Activated naive CD8-positive, alpha-beta T cell treated with anti-CD3 and anti-CD28 coated beads, Interleukin-2, amount 50 U/mL, for 24 hours (primary cell): ENCODE data around the gene BAHD1.
A peak's percentile ranks its signal among the peaks of the same experiment; 100 is the strongest.

Source experiments
- ATAC-seq: fragments of 150-1000 bp; cut with Tn5 transposase; one replicate; pipeline ENCODE4 v1.10.0; 2021
- DNase-seq: peaks from one replicate; pipeline ENCODE4 v3.0.0; 2021
- H3K27ac Mint-ChIP-seq: one replicate; pipeline ENCODE4 v1.8.0; 2021; ENCODE audit warnings: mild to moderate bottlenecking, mixed read lengths
- H3K27me3 Mint-ChIP-seq: one replicate; pipeline ENCODE4 v1.8.0; 2021; ENCODE audit warnings: mixed read lengths
- H3K36me3 Mint-ChIP-seq: one replicate; pipeline ENCODE4 v1.8.0; 2021; ENCODE audit warnings: low read depth, mixed read lengths
- H3K4me1 Mint-ChIP-seq: one replicate; pipeline ENCODE4 v1.8.0; 2021; ENCODE audit warnings: mixed read lengths
- H3K4me3 Mint-ChIP-seq: one replicate; pipeline ENCODE4 v1.8.0; 2021; ENCODE audit warnings: mild to moderate bottlenecking, moderate library complexity, mixed read lengths
- H3K9me3 Mint-ChIP-seq: one replicate; pipeline ENCODE4 v1.8.0; 2021; ENCODE audit warnings: mixed read lengths

Gene BAHD1

GRCh38 chr15:40463886-40464545 lies 23.3 kb downstream of the BAHD1 start:
- Mint-ChIP-seq H3K27me3 (no peaks in the 10 kb centered on the region), H3K27ac (no peak overlapping the region), H3K4me1 (peaks cover 12% of the 10 kb centered on the region), H3K9me3 (no peaks in the 10 kb centered on the region), H3K4me3 (no peak overlapping the region), H3K36me3 (peaks cover 6% of the 10 kb centered on the region)
- ATAC-seq, result no peak
- DNase-seq, result no peak

GRCh38 chr15:40464595-40465185 lies 23.9 kb downstream of the BAHD1 start:
- Mint-ChIP-seq H3K9me3 (no peaks in the 10 kb centered on the region), H3K4me3 (no peak overlapping the region), H3K36me3 (peaks cover 6% of the 10 kb centered on the region), H3K27ac (peak overlapping the region; percentile 14), H3K27me3 (no peaks in the 10 kb centered on the region), H3K4me1 (peaks cover 14% of the 10 kb centered on the region)
- ATAC-seq, result no peak
- no peak for DNase-seq

- Mint-ChIP-seq H3K9me3 (no peaks in the 10 kb centered on the region), H3K27me3 (no peaks in the 10 kb centered on the region), H3K4me3 (no peak overlapping the region), H3K4me1 (peaks cover 18% of the 10 kb centered on the region), H3K36me3 (peaks cover 6% of the 10 kb centered on the region), H3K27ac (no peak overlapping the region)
- no peak for ATAC-seq
- no peak for DNase-seq
Measured at GRCh38 chr15:40465939-40466338, 25.2 kb downstream of the BAHD1 start.

DNA sequence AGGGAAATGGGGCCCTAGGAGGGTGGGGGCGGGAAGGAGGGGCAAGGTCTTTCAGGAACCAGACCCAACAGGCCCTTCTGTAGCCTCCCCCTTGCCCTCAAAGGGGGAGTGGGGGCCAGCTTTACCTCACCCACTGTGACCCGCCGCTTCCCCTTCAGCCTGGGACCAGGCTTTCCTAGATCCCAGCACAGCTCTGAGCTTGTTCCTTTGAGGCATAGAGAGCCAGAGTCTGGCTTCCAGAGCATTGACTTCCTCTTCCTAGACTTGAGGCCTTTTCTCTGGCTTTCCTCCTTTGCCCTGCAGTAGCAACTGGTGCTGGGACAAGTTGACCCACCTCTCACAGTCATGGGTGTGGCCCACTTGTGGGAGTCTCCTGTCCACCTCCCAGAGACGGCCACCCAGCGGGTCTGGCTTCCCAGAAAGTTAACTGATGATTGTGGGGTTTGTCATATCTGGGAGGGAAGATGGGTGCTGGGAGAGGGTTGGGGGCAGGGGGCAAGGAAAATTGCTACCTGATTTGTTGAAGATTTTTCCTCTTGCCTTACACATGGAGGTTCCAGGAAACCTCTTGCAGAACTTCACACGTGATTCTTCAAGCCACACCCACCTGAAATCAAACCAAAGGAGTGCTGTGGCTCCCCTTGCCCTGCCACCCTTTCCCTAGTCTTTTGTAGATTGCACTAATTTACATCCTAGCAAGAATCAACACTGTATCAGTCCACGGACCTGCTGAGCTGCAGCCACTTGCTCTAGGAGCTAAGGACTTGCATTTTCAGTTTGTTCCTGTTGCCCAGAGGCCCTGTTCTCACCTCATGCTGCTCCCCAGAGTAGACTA lies 25.9 kb downstream of the BAHD1 start:
- H3K27me3 Mint-ChIP-seq, result no peaks in the 10 kb centered on the region
- H3K4me1 Mint-ChIP-seq, result peaks cover 20% of the 10 kb centered on the region
- H3K27ac Mint-ChIP-seq, result peak overlapping the region; percentile 26
- no peak overlapping the region for H3K4me3 Mint-ChIP-seq
- peaks cover 6% of the 10 kb centered on the region for H3K36me3 Mint-ChIP-seq
- ATAC-seq, result no peak
- DNase-seq, result no peak
- no peaks in the 10 kb centered on the region for H3K9me3 Mint-ChIP-seq

GRCh38 chr15:40467261-40467615 lies 26.5 kb downstream of the BAHD1 start:
- peaks cover 6% of the 10 kb centered on the region for H3K36me3 Mint-ChIP-seq
- no peaks in the 10 kb centered on the region for H3K9me3 Mint-ChIP-seq
- H3K27ac Mint-ChIP-seq, result peak overlapping the region; percentile 26
- H3K4me3 Mint-ChIP-seq, result no peak overlapping the region
- peaks cover 25% of the 10 kb centered on the region for H3K4me1 Mint-ChIP-seq
- H3K27me3 Mint-ChIP-seq, result no peaks in the 10 kb centered on the region
- ATAC-seq (no peak), DNase-seq (no peak)

- DNase-seq (no peak), ATAC-seq (no peak)
- peaks cover 6% of the 10 kb centered on the region for H3K36me3 Mint-ChIP-seq
- no peak overlapping the region for H3K27ac Mint-ChIP-seq
- no peaks in the 10 kb centered on the region for H3K9me3 Mint-ChIP-seq
- no peak overlapping the region for H3K4me3 Mint-ChIP-seq
- H3K27me3 Mint-ChIP-seq, result no peaks in the 10 kb centered on the region
- H3K4me1 Mint-ChIP-seq, result peaks cover 31% of the 10 kb centered on the region
Measured at GRCh38 chr15:40468898-40469331, 28.2 kb downstream of the BAHD1 start.

DNA sequence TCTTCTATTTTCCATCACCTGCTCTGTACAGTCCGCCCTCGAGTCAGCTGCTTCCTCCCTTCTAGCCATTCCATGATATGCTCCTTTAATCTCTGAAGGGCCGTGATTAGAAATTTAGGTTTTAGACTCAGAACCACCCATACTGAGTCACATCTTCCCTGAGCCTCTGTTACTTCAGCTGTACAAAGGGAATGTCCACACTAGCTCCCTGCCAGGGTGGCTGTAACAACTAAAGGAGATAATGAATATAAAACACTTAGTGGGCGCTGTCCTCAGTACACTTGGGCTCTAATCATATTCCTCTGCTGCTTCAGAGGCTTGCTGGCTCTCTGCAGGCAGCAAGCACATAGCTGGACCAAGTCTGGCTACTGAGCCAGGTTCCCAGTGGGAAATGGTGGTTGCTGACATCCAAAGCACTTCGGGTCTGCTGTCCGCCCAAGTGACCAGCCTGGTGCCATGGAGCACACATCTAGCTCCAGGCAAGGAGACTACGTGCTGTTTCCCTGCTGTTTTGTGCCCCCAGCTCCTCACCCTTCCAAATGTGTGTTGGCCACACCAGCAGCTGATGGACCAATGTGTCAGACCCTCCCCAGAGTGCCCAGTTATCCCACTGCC lies 29.1 kb downstream of the BAHD1 start:
- no peak for DNase-seq
- H3K27ac Mint-ChIP-seq, result peak overlapping the region; percentile 29
- H3K4me1 Mint-ChIP-seq, result peaks cover 29% of the 10 kb centered on the region
- peak overlapping the region; percentile 32 for H3K4me3 Mint-ChIP-seq
- no peaks in the 10 kb centered on the region for H3K9me3 Mint-ChIP-seq
- H3K27me3 Mint-ChIP-seq, result no peaks in the 10 kb centered on the region
- H3K36me3 Mint-ChIP-seq, result peaks cover 6% of the 10 kb centered on the region
- no peak for ATAC-seq

- no peaks in the 10 kb centered on the region for H3K27me3 Mint-ChIP-seq
- H3K9me3 Mint-ChIP-seq, result no peaks in the 10 kb centered on the region
- peak; percentile 53 for DNase-seq
- H3K27ac Mint-ChIP-seq, result peak within 1 kb of the TSS; percentile 79
- peak; percentile 60 for ATAC-seq
- peaks cover 27% of the 10 kb centered on the region for H3K4me1 Mint-ChIP-seq
- H3K36me3 Mint-ChIP-seq, result peaks cover 2% of the 10 kb centered on the region
- H3K4me3 Mint-ChIP-seq, result peak within 1 kb of the TSS; percentile 82
Measured at GRCh38 chr15:40470423-40471104, 29.8 kb downstream of the BAHD1 start, which contains the start of gene CHST14. Gene CHST14 (plus strand): TSS chr15:40470984. CDS start chr15:40471214, 230 bp downstream.

DNA sequence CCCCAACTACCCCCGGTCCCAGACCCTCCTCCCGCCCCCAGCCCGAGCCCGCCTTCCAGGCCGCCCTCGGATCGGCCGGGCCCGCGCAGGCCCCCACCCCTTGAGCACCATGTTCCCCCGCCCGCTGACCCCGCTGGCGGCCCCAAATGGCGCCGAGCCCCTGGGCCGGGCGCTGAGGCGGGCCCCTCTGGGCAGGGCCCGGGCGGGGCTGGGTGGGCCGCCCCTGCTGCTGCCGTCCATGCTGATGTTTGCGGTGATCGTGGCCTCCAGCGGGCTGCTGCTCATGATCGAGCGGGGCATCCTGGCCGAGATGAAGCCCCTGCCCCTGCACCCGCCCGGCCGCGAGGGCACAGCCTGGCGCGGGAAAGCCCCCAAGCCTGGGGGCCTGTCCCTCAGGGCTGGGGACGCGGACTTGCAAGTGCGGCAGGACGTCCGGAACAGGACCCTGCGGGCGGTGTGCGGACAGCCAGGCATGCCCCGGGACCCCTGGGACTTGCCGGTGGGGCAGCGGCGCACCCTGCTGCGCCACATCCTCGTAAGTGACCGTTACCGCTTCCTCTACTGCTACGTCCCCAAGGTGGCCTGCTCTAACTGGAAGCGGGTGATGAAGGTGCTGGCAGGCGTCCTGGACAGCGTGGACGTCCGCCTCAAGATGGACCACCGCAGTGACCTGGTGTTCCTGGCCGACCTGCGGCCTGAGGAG lies 30.5 kb downstream of the BAHD1 start:
- Mint-ChIP-seq H3K4me1 (peaks cover 24% of the 10 kb centered on the region), H3K9me3 (no peaks in the 10 kb centered on the region), H3K27me3 (no peaks in the 10 kb centered on the region), H3K27ac (peak overlapping the region; percentile 79), H3K4me3 (peak overlapping the region; percentile 82), H3K36me3 (peaks cover 2% of the 10 kb centered on the region)
- peak; percentile 25 for ATAC-seq
- peak; percentile 24 for DNase-seq

DNA sequence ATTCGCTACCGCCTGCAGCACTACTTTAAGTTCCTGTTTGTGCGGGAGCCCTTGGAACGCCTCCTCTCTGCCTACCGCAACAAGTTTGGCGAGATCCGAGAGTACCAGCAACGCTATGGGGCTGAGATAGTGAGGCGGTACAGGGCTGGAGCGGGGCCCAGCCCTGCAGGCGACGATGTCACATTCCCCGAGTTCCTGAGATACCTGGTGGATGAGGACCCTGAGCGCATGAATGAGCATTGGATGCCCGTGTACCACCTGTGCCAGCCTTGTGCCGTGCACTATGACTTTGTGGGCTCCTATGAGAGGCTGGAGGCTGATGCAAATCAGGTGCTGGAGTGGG lies 31.0 kb downstream of the BAHD1 start:
- H3K9me3 Mint-ChIP-seq, result no peaks in the 10 kb centered on the region
- peak overlapping the region; percentile 79 for H3K27ac Mint-ChIP-seq
- peaks cover 22% of the 10 kb centered on the region for H3K4me1 Mint-ChIP-seq
- ATAC-seq, result peak; percentile 23
- peaks cover 2% of the 10 kb centered on the region for H3K36me3 Mint-ChIP-seq
- DNase-seq, result peak; percentile 21
- no peaks in the 10 kb centered on the region for H3K27me3 Mint-ChIP-seq
- H3K4me3 Mint-ChIP-seq, result peak overlapping the region; percentile 82

DNA sequence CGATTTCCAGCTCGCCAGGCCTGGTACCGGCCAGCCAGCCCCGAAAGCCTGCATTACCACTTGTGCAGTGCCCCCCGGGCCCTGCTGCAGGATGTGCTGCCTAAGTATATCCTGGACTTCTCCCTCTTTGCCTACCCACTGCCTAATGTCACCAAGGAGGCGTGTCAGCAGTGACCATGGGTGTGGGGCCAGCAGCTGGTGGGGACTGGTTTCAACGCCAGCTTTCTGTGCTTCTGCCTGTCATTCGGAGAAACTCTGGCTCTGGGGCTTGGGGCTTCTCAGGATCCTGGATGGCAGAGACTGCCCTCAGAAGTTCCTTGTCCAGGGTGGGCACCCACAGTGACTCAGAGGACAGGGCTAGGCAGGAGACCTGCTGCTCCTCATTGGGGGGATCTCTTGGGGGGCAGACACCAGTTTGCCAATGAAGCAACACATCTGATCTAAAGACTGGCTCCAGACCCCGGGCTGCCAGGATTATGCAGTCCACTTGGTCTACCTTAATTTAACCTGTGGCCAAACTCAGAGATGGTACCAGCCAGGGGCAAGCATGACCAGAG lies 31.5 kb downstream of the BAHD1 start:
- DNase-seq, result no peak
- Mint-ChIP-seq H3K9me3 (no peaks in the 10 kb centered on the region), H3K27me3 (no peaks in the 10 kb centered on the region), H3K4me1 (peaks cover 20% of the 10 kb centered on the region), H3K27ac (peak overlapping the region; percentile 79), H3K4me3 (peak overlapping the region; percentile 82), H3K36me3 (peaks cover 2% of the 10 kb centered on the region)
- ATAC-seq, result no peak

DNA sequence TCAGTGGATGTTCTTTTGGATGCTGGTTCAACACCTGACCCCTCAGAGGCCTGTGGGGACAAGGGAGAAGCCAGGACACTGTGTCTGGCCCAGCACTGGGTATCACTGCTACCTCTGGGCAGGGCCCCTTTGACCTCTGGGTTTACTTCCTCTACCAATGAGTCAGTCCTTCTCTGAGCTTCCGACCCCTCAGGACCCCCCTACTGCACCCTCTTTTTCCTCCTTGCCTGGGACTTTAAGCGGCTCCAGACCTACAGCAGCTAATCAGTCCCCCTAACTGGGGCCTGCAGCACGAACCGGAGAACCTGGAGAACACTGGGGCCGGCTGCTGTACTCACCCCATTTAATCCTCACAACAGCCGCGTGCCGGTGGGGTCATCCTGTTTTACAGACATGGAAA lies 33.8 kb downstream of the BAHD1 start:
- H3K36me3 Mint-ChIP-seq, result no peaks in the 10 kb centered on the region
- no peak for DNase-seq
- H3K27me3 Mint-ChIP-seq, result no peaks in the 10 kb centered on the region
- H3K9me3 Mint-ChIP-seq, result no peaks in the 10 kb centered on the region
- H3K27ac Mint-ChIP-seq, result no peak overlapping the region
- ATAC-seq, result no peak
- no peak overlapping the region for H3K4me3 Mint-ChIP-seq
- peaks cover 19% of the 10 kb centered on the region for H3K4me1 Mint-ChIP-seq

- H3K27ac Mint-ChIP-seq, result no peak overlapping the region
- H3K9me3 Mint-ChIP-seq, result no peaks in the 10 kb centered on the region
- no peaks in the 10 kb centered on the region for H3K36me3 Mint-ChIP-seq
- peaks cover 3% of the 10 kb centered on the region for H3K27me3 Mint-ChIP-seq
- no peak overlapping the region for H3K4me3 Mint-ChIP-seq
- no peak for ATAC-seq
- no peak for DNase-seq
- H3K4me1 Mint-ChIP-seq, result peaks cover 2% of the 10 kb centered on the region
Measured at GRCh38 chr15:40477642-40478327, 37.0 kb downstream of the BAHD1 start.
